GM21381 (cell line): ENCODE measurements around the gene ANKRD53.
"Not testable (repeated sequence)": the region's sequence is repeated elsewhere in the genome, so short reads cannot be mapped to it uniquely, and the experiment has no call there.

ENCODE experiments used
- ATAC-seq: cut with Tn5 transposase; IDR thresholded peaks from one replicate; pipeline ENCODE4 v1.9.1; 2021; ENCODE audit warnings: mild to moderate bottlenecking, moderate library complexity; ENCODE audit not compliant: unreplicated experiment

ANKRD53 gene

GRCh38 chr2:71005271-71006202 is 27.1 kb downstream of the ANKRD53 start:
- ATAC-seq: no peak

GRCh38 chr2:71006323-71006722 is 27.9 kb downstream of the ANKRD53 start:
- ATAC-seq: no peak

GRCh38 chr2:71006955-71007799 is 28.7 kb downstream of the ANKRD53 start:
- ATAC-seq: no peak

- ATAC-seq: no peak
Observed at GRCh38 chr2:71008342-71008741, 29.9 kb downstream of the ANKRD53 start.

- not testable (repeated sequence) for ATAC-seq
Observed at GRCh38 chr2:71011786-71012185, 33.4 kb downstream of the ANKRD53 start.

- no peak for ATAC-seq
Observed at GRCh38 chr2:71018625-71019024, 40.2 kb downstream of the ANKRD53 start.

GRCh38 chr2:71019989-71020388 is 41.6 kb downstream of the ANKRD53 start:
- ATAC-seq: not testable (repeated sequence)

GRCh38 chr2:71021394-71021793 is 43.0 kb downstream of the ANKRD53 start:
- ATAC-seq: not testable (repeated sequence)

GRCh38 chr2:71023553-71024243 is 45.3 kb downstream of the ANKRD53 start:
- not testable (repeated sequence) for ATAC-seq
